ENCODE data around the gene GAMT.

The GAMT gene

GRCh38 chr19:1399079-1399478, 2.3 kb downstream of the GAMT start:
- DNase-seq = no peak

- no peak for DNase-seq
Observed at GRCh38 chr19:1397838-1398237, 3.5 kb downstream of the GAMT start.

DNA sequence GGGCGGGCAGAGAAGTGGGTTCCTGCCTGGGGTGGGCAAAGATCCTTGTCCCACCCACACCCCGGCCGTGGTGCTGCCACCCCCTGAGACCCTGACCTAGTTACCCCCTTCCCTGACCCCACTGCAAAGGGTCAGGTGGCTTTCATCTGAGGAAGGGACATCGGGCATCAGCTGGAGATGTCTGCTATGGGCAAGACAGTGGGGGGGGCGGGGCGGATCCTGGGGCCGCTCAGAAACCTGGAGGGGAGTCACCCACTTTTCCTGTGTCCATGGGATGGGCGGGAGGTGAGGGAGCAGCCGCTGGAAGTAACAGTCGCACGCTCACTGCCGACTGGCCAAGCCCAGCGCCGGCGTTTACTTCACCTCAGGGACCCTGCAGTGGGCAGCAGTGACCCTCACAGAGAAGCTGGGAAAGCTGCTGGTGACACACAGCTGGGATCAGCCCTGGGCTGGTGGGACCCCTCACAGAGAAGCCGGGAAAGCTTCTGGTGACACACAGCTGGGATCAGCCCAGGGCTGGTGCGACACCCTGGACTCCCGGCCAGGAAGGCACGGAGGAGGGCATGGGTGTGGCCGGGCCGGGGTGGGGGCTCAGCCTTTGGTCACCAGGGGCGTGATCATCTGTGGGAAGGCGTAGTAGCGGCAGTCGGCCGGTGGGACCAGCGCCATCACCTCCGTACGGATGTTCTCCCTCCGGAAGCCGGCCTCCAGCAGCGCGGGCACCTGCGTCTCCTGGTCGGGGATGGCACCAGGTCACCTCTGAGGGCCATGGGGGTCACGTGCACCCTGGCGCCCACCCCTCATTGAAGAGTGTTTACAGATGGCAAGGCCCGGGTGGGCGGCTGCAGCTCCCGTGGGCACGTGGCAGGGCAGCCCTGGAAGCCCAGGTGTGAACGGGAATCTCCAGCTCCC, 4.3 kb downstream of the GAMT start:
- DNase-seq = no peak

GRCh38 chr19:1396019-1396767, 5.1 kb downstream of the GAMT start:
- DNase-seq = no peak

DNA sequence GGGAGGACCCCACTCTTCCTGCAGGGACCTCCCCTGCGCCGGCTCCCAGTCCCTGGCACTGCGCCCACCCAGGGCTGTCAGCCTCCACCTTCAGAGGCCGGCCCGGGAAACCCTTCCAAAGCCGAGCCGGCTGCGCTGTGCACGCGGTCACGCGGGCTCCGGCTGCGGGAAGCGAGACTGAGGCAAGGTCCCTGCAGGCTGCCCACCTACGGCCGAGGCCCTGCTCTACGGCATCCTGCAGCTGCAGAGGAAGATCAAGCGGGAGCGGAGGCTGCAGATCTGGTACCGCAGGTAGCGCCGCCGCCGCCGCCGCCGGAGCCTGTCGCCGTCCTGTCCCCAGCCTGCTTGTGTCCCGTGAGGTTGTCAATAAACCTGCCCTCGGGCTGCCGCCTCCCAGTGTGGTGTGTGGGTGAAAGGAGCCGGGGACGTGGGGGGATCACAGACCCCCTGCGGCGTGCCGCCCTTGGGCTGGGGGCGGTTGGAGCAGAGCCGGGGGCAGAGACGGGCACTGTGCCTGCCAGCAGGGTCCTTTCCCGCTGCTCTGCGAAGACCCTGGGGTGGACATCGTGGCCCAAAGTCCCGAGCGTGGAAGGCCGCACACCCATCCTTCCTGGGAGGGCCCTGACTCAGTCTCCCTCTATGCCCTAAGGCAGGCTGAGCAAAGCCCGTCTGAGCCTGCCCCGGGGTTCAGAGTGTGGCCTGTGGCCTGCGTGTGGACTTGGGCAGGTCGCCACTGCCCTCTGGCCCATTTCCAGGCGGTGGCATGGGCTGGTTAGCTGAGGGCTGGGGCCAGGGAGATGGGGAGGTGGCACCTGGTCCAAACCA, 5.9 kb downstream of the GAMT start:
- no peak for DNase-seq

DNA sequence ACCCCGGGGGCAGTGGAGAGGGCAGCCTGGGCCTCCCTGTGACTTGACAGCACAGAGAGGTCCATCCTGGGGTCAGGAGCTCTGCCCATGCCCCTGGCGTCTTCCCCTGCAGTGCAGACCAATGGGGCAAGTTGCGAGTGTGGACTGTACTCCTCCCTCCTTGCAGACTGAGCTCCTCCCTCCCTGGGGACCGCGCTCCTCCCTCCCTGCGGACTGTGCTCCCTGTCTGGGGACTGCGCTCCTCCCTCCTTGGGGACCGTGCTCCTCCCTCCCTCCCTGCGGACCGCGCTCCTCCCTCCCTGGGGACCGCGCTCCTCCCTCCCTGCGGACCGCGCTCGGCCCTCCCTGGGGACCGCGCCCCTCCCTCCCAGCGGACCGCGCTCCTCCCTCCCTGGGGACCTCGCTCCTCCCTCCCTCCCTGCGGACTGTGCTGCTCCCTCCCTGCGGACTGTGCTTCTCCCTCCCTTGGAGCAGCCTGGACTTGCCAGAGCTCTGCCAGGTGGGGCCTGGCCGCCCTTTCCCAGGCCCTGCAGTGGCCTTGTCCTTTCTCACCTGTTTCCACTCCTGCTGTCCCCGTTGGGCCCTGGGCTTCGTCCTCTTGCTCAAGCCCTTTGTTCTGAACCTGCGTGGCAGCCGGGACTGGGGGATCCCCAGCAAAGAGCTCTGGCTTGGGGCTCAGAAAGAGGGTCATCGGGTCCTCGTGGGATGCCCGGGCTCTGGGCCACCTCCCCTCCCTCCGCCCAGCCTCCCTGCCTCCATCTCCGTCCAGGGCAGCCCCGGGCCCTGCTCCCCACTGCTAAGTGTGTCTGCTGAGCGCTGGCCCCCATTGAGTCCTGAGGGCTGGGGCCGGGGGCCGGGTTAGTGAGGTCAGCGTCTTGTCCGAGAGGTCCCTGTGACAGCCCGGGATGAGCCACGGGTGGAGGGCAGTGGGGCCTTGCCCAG, 6.8 kb downstream of the GAMT start:
- no peak for DNase-seq

DNA sequence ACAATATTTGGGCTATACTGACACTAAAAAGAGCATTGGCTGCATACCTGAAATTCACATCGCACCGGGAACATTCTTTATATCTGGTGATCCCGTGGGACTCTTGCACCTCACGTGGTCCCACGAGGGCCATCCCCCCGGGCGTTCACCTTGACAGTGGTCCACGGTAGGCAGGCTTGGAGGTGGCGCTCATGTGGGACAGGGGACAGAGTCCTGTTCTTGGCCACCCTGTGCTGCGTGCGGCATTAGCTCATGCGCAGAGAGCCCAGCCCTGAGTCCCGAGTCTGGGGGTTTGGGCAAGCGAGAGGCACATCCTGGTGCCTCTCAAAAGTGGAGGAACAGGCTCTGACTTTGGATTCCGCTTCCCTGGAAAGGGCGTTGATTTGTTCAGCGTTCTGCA, 7.5 kb downstream of the GAMT start:
- DNase-seq = no peak

GRCh38 chr19:1392939-1393530, 8.3 kb downstream of the GAMT start:
- no peak for DNase-seq

DNA sequence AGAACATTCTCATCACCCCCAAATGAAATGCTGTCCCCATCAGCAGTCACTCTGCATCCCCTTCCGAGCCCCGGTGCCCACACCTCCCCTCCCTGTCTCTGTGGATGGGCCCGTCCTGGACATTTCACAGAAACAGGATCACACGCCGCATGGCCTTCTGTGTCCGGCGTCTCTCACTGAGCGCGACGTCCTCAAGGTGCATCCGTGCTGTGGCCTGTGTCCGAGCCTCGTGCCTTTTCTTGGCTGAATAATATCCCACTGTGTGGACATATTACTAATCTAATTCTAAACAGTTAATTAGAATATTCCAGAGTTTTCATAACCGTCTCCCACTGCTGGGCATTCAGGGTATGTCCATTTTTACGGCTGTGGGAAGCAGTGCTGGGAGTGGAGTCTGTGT, 8.9 kb downstream of the GAMT start:
- no peak for DNase-seq

- no peak for DNase-seq
Observed at GRCh38 chr19:1390890-1391423, 10.4 kb downstream of the GAMT start.

DNA sequence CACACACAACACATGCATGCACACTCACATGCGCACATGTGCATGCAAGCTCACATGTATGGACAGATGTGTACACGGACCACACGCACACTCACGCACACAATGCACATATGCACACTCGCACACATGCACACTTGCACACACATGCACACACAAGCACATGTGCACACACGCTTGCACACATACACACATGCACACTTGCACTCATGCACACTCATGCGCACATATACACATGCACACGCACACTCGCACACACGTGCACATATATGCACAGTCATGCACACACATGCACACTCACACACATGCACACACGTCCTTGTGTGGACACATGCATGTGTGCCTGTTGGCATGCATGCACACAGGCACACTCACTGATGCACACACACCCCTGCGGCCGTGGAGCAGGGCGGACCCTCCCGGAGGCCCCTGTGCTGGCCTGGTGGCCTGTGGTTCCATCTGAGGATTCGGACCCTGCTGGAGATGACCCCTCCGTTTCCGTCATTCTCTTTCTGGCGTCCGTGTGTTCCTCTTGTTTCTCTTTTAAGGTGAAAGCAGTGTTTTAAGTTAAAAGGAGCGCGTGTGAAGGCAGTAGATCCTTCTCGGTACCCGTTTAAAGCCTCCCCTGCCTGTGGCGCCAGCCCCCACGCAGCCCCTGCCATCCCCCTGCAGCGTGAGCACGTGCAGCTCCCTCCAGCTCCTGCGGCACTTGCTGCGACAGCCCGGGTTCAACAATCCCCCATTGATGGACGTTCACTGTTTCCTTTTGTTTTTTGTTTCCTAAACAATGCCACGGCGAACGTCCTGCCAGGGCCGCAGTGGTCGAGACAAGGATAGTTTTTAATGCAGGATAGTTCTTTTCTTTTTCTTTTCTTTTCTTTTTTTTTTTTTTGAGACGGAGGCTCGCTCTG, 12.1 kb downstream of the GAMT start:
- DNase-seq = no peak

- DNase-seq = no peak
Observed at GRCh38 chr19:1388637-1389026, 12.7 kb downstream of the GAMT start.

GRCh38 chr19:1387684-1388636, 13.4 kb downstream of the GAMT start:
- DNase-seq = no peak

DNA sequence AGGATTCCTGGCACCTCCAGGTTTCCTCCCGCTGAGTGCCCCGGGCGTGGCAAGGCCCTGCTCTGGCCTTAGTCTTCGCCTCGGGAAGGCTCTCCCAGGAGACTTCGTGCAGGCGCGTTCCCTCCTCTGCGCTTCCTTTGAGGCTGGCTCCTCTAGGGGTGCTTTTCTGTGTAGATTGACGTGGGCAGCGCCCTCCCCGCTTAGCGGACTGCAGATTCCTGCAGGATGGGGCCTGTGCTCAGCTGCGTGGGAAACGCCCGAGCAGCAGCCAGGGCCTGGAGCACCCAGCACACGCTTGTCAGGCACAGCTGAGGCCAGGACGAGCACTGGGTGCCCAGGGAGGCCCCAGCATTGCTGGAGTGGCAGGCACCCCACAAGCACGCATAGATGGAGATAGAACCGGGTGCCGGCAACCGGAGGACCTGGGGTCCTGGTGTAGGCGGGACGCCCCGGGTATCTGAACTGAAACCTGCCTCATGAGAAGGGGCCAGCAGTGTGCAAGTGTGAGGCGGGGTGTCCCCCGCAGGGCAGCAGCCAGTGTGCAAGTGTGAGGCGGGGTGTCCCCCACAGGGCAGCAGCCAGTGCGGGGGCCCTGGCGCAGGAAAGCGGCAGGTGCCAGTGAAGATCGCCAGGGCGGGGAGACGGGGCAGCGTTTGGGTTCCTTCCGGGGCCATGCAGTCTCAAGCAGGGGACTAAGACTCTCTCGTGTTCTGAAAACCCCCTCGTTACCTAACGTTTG, 14.2 kb downstream of the GAMT start:
- no peak for DNase-seq

- no peak for DNase-seq
Observed at GRCh38 chr19:1385816-1386215, 15.5 kb downstream of the GAMT start.

DNA sequence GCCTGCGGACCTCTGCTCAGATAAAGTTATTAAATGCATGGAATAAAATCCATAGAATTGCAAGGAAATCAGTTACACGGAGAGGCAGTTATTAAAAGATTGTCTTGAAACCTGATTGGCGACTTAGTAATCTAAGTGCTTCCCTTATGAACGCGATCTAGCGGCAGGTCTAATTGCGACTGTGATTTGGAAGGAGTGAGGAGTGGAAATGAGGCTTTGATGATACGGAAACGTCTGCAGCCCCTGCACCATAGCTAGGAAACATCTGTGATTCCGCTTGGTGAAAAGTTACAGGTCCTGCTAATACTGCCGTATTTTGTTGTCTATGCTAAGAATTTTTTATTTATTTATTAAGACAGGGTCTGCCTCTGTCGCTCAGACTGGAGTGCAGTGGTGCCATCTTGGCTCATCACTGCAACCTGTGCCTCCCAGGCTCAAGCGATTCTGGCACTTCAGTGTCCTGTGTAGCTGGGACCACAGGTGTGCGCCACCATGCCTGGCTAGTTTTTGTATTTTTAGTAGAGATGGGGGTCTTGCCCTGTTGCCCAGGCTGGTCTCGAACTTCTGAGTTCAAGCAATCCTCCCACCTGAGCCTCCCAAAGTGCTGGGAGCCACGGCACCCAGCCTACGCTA, 16.7 kb downstream of the GAMT start:
- no peak for DNase-seq

DNA sequence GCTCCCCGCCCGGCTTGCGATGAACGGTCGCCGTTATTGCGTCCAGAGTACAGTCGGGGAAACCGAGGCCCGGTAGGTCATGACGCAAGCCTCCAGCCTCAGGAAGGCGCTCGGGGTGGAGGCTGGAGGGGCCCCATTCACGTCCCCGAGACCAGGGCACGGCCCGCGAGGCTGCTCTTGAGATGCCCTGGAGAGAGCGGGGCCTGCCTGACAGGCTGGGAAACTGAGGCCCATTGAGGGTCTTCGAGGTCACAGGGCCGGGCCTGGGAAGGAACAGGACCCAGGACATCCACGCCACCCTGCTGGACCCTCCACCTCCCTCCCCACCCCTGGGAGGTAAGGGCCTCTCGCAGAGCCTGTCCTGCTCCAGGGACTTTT, 17.3 kb downstream of the GAMT start:
- DNase-seq = no peak

Data from stimulated activated naive CD4-positive, alpha-beta T cell treated with Interleukin-2 at 50 U/mL for 16 hours (primary cell).